ENCODE measurements around the gene MRPL44. TPM values are rescaled to one million over a fixed set of nuclear protein-coding genes. Genes with fewer than 3 reads are reported as not detected.

MRPL44 gene
- 31.3 and 34.0 TPM in 2 replicates for total RNA-seq
- polyA plus RNA-seq = 27.4 and 33.7 TPM in 2 replicates
- 18.5 and 25.3 TPM in 2 replicates for polyA plus RNA-seq (2012)
- 8.1 and 14.7 TPM in 2 replicates for polyA minus RNA-seq (ENCODE audit: low replicate concordance)

DNA sequence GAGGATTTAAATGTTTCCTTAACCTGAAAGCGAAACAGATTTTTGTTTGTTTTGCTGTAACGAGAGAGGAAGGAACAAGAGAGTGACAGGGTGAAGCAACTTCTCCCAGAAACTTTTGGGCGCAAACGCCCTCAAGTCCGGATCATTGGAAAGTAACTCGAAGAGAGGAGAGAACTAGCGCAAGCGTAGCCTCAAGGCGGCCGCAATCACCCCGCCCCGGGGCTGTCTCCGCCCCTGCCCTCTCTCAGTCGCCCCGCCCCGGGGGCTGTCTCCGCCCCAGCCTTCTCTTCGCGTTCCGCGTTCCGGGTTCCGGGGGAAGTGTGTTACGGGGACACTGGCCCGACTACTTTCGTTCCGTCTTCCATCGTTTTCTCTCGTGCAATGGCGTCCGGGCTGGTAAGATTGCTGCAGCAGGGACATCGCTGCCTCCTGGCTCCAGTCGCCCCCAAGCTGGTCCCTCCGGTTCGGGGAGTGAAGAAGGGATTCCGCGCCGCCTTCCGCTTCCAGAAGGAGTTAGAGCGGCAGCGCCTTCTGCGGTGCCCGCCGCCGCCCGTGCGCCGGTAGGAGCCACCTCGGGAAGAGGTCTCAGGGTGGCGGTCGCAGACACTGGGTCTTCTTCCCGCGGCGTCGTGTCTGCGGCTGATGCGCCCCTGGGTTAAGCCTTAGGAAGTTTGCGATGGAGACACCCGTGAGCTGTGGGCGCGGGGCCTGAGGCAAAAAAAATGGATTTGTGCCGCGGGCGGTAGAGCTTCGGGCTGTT is at the start of gene MRPL44:
TSS of gene MRPL44 (plus strand) at position 372 of the 760 bp plus-strand sequence. CDS start at position 382, 10 bp downstream.
- Histone ChIP-seq H4K20me1 (ENCODE audit: control insufficient read depth, extremely low read depth, insufficient read depth, low read length) (no peaks in the 10 kb centered on the region), H2AFZ (ENCODE audit: low read length) (peak within 1 kb of the TSS; percentile 98), H3K9me3 (ENCODE audit: control insufficient read depth, insufficient read depth, low read depth, low read length) (no peaks in the 10 kb centered on the region), H3K27me3 (ENCODE audit: control insufficient read depth, insufficient read depth, low read length) (no peaks in the 10 kb centered on the region), H3K27ac (ENCODE audit: insufficient read depth, low read length) (peak within 1 kb of the TSS; percentile 90), H3K9ac (ENCODE audit: insufficient read depth, low read length) (peak within 1 kb of the TSS; percentile 96), H3K4me2 (ENCODE audit: extremely low read depth, insufficient read depth, low read length) (peak within 1 kb of the TSS; percentile 89), H3K36me3 (ENCODE audit: control insufficient read depth, insufficient read depth, low read length) (peaks cover 4% of the 10 kb centered on the region), H3K79me2 (ENCODE audit: control insufficient read depth, insufficient read depth, low read length) (peaks cover 49% of the 10 kb centered on the region), H3K4me1 (ENCODE audit: control insufficient read depth, extremely low read depth, insufficient read depth, low read length) (peaks cover 5% of the 10 kb centered on the region), H3K4me3 (replicated peaks in 1 of 4; ENCODE audit: control extremely low read depth in 1 of 4, insufficient read depth in 1 of 4, low read depth in 3 of 4, low read length in 4 of 4) (peak within 1 kb of the TSS; percentile 89 to 98 (median 95))
- DNase-seq (ENCODE audit: low read depth in 2 of 2) = peak; percentile 91 to 95
- no peak for TF ChIP-seq CTCF (conservative IDR thresholded peaks at IDR 0.05 in 1 of 2, IDR thresholded peaks at IDR 0.05 in 1 of 2; ENCODE audit: low read depth in 1 of 2, low read length in 2 of 2)
- no peak for TF ChIP-seq EZH2 (IDR thresholded peaks at IDR 0.05; ENCODE audit: low read length, missing control alignments)

DNA sequence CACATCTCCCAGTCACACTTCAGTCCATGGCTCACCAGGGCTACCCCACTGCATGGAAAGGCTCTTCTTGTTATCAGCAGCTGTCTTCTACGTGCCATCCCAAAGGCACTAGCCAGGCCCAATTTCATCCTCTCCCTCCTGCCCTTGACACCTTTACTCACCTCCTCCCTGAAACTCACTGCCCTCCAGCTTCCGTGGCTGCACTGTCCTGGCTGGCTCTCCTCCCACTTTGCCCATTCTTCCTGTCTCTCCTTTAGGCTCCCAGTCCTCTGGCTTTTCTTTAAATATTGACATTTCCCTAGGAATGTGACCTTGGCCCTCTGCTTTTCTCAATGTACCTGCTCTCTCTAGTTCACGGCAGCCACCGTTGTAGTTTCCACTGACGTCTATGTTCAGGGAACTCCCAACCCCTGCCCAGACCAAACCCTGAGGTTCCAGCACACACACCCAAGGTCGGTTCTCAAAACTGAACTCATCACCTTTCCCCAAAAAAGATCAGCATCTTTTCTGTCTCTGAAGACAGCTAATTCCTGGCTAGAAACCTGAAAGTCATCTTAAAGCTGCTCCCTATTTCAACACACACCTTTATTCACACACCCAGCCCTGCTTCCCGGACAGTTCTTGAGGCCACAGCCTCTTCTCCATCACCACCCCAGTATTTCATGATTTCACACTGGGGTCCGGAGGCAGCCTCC is 48.8 kb upstream of the MRPL44 start:
- peaks cover 32% of the 10 kb centered on the region for H3K79me2 ChIP-seq (ENCODE audit: control insufficient read depth, insufficient read depth, low read length)
- DNase-seq (ENCODE audit: low read depth in 2 of 2) = no peak

More for the DNA sequence above, 48.8 kb upstream of the MRPL44 start:
- no peak for TF ChIP-seq CTCF (conservative IDR thresholded peaks at IDR 0.05 in 1 of 2, IDR thresholded peaks at IDR 0.05 in 1 of 2; ENCODE audit: low read depth in 1 of 2, low read length in 2 of 2)
- no peak for TF ChIP-seq EZH2 (IDR thresholded peaks at IDR 0.05; ENCODE audit: low read length, missing control alignments)
- Histone ChIP-seq H3K27ac (ENCODE audit: insufficient read depth, low read length) (no peak overlapping the region), H3K4me1 (ENCODE audit: control insufficient read depth, extremely low read depth, insufficient read depth, low read length) (peaks cover 3% of the 10 kb centered on the region), H2AFZ (ENCODE audit: low read length) (no peak overlapping the region), H3K27me3 (ENCODE audit: control insufficient read depth, insufficient read depth, low read length) (no peaks in the 10 kb centered on the region), H3K9me3 (ENCODE audit: control insufficient read depth, insufficient read depth, low read depth, low read length) (no peaks in the 10 kb centered on the region), H4K20me1 (ENCODE audit: control insufficient read depth, extremely low read depth, insufficient read depth, low read length) (no peaks in the 10 kb centered on the region), H3K9ac (ENCODE audit: insufficient read depth, low read length) (no peak overlapping the region), H3K4me3 (replicated peaks in 1 of 4; ENCODE audit: control extremely low read depth in 1 of 4, insufficient read depth in 1 of 4, low read depth in 3 of 4, low read length in 4 of 4) (no peak overlapping the region), H3K4me2 (ENCODE audit: extremely low read depth, insufficient read depth, low read length) (no peak overlapping the region), H3K36me3 (ENCODE audit: control insufficient read depth, insufficient read depth, low read length) (no peaks in the 10 kb centered on the region)
